HG02588 (cell line): ENCODE results near the gene ACIN1.
"Not testable (repeated sequence)": the region's sequence is repeated elsewhere in the genome, so short reads cannot be mapped to it uniquely, and the experiment has no call there.

ENCODE experiments used
- ATAC-seq: cut with Tn5 transposase; IDR thresholded peaks from one replicate; pipeline ENCODE4 v1.9.1; 2021; ENCODE audit warnings: mild to moderate bottlenecking, moderate library complexity; ENCODE audit not compliant: unreplicated experiment

The ACIN1 gene

GRCh38 chr14:23123419-23123818 lies 28.5 kb upstream of the ACIN1 start:
- no peak for ATAC-seq

- no peak for ATAC-seq
Observed at GRCh38 chr14:23122086-23122485, 27.1 kb upstream of the ACIN1 start.

DNA sequence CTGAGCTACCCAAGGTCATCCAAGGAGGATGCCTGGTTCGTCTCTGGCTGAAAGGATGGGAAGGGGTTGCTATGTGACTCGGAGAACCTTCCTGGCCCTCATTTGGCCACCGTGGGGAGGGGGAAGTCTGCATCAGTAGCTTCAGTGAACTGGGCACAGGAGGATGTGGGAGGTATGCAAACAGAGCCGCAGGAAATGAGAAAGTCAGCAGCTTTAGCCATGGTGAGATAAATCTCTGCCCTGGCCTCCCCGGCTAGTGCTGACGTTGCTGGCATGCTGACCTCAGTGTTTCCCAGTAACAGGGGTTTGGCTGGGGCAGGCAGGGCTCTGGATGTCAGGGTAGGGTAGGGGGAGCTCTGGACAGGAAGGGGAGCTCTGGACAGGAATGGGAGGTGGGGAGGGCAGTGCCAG lies 26.4 kb upstream of the ACIN1 start:
- no peak for ATAC-seq

GRCh38 chr14:23120541-23121251 lies 25.8 kb upstream of the ACIN1 start:
- ATAC-seq: peak; percentile 71

DNA sequence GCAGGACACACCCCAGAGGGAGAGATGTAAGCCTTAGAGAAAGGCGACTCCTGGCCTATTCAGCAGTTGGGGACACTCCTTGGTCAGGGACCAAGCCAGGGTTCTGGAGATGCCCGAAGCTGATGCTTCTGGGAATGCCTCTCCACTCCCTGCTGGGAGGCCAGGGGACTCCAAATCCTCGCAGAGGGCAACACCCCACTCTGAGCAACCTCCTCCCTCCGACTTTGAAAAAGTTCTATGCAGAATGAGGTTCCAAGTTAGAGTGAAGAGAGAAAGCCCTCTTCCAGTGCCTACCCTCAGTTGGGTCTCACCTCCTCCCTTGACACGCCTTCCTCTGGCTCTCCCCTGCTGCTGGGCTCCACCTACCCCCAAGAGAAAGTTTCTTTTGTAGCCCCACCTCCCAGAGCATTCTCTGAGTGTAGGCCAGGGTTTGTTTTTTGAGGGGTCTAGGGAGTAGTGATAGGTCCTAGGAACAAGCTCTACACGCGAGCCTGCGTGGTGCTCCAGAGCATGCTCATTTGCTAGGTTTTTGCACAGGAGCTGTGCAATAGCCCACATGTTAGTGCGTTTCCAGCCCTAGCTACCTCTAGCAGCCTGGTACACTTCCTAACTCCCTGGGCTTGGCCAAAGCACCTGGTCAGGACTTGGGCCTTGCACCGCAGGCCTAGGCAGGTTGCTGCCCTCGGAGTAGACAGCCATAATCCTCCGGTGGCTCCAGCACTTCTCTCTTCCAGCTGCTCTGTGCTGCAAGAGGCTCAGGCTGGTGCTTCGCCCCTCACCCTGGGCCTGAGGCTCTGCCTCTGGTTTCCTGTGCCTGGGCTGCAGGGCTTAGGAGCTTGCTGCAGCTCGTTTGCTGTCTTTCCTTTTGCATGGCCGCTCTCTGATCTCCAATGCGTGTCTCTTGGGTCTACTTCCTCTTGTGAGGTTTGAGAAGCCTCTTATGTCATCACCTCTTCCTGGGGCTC lies 24.7 kb upstream of the ACIN1 start:
- ATAC-seq: no peak

- ATAC-seq: no peak
Observed at GRCh38 chr14:23118506-23119362, 23.8 kb upstream of the ACIN1 start, which contains the start of gene CEBPE. Gene CEBPE, minus strand, starts transcription at chr14:23119255. Its CDS starts 164 bp downstream, at chr14:23119091.

- no peak for ATAC-seq
Observed at GRCh38 chr14:23117371-23118020, 22.6 kb upstream of the ACIN1 start.

DNA sequence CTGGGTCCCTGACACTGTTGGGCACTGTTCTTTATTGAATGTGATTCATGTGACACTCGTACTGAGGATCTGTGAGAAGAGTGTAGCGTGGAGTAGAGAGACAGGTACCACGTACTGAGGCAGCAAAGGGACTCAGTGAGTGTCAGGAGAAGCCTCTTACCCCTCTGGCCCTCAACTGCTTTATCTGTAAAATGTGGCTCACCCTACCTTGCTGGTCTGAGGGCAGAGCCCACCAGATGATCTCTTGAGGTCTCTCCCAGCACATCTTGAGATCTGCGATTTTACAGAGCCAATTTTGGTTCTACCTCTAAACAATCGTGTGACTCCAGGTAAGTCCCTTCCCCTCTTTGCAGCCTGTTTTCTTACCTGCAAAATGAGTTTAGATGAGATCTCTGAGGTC lies 21.0 kb upstream of the ACIN1 start:
- no peak for ATAC-seq

DNA sequence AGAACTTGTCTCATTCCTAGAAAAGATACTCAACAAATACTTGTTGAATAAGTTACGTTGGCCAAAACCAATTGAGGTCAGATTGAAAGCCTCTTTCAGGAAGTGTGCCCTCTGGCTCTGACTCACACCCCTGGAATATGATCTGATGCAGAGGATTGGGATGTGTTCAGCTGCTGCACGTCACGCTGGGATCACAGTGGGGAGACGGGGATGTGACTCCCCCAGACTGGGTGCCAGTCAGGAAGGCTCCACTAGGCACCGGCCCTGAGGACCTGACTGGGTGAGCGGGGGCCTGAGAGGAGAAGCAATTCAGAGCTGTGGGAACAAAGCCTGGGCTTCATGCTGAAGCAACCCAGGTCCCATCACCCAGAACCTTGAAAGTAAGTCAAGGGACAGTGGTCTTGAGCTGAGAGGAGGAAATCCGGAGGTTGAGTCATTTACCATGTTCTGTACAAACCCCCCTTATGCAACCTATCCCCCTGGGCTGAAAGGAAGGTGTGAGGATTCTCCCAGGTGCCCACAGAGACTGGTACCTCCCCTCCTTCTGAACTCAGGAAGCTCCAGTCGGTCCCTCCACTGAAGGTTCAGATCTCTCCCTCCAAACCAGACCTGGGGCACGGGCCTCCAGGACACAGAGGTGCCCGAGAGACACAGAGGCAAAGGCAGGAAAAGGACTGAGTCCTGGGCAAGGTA lies 20.2 kb upstream of the ACIN1 start:
- ATAC-seq: no peak

- no peak for ATAC-seq
Observed at GRCh38 chr14:23114669-23115038, 19.7 kb upstream of the ACIN1 start.

DNA sequence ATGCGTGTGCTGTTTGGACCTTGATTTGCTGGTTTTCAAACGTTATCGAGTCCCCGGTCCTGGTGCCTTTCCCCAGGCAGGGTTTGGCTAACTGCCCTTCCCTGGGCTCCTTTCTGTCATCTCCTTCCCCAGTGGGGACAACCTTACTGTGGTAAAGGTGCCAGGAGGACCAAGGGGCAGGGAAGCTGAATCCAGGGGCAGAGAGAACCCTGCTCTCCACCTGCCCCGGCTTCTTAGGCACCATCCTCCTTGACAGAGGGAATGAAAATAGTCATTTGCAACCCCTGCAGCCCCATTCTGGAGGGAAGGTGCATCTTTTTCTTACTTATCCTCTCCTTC lies 19.2 kb upstream of the ACIN1 start:
- ATAC-seq: no peak

DNA sequence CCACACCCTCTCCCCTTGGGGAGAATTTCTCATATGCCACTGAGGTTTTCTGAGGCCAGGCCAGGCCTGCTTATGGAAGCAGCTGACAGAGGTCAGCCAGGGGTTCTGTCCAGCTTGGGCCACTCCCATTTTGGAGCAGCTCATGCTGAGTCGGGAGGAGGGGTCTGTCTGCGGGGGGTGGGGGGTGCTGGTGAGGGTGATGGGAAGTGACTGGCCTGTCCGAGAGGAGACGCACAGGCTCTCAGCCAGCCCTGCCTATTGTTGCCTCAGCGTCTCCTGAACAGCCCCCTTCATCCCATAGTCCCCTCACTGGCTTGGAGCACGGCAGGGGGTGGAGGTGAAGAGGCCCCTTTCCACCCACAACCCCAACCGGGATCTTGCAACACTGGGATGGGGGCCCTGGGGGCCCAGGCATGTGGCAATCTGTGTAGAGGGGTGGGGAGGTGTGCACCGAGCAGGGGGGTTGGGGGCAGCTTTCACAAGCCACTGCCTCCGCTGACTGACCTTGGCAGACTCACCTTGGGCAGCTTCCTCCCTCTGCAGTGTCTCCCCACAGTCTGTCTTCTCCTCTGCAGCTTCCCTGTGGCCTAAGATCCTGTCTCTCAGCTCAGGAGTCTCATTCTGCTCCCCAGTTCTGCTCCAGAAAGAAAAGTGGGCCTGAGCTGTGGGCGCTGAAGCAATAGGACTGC lies 18.6 kb upstream of the ACIN1 start:
- no peak for ATAC-seq

DNA sequence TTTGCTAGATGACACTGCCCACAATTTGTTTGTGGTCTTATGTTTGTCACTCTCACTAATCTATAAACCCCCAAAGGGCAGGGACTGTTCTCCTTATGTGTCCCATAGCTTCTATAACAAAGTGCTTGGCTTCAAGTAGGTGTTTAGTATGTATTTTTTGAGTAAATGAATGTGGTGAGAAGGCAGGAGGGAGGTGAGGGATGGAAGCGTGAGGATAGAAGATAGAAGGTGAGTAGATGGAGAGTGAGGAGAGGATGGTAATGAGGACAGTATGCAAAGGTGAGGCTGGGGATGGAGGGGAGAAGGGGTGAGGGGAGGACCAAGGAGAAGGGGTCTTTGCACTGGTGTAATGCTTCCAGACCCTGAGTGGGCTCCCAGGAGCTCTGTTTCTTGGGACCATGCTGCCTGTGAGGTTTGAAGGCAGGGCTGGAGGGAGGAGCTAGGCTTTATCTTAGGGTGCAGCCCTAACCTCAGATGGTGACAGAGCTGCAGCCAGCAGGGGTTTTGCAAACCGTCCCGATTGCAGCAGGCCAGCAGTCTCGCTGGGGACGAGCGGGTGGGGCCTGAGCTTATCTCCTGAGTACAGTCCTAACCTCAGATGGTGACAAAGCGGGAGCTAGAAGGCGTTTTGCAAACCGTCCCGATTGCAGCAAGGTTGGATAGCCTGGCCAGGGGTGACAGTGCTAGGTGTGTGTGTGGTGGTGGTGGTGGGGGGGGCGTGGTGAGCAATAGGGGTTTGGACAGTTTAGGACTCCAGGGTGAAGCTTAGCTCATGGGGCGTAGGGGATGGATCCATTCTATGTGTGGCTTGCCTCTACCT lies 17.6 kb upstream of the ACIN1 start:
- no peak for ATAC-seq

GRCh38 chr14:23110579-23111365 lies 15.8 kb upstream of the ACIN1 start:
- ATAC-seq: no peak

DNA sequence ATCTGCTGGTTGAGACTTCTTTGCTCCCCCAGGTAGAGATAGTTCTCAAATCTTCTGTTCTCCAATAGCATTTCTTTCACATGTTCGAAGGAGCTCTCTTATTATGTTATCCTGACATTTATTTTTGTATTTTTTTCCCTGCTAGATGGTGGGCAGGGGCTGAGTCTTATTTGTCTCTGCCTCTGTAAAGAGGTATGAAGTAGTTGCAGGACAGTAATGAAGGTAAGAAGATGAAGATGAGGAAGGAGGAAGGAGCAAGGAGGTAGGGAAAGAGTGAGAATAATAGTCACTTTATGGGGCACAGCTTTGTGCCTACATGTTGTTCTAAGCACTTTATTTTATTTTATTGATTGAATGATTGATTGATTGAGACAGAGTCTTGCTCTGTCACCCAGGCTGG lies 14.8 kb upstream of the ACIN1 start:
- no peak for ATAC-seq

- not testable (repeated sequence) for ATAC-seq
Observed at GRCh38 chr14:23108169-23108568, 13.2 kb upstream of the ACIN1 start.

DNA sequence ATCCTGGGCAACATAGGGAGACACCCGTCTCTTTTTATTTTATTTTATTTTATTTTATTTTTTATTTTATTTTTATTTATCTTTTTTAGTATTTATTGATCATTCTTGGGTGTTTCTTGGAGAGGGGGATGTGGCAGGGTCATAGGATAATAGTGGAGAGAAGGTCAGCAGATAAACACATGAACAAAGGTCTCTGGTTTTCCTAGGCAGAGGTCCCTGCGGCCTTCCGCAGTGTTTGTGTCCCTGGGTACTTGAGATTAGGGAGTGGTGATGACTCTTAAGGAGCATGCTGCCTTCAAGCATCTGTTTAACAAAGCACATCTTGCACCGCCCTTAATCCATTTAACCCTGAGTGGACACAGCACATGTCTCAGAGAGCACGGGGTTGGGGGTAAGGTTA lies 12.7 kb upstream of the ACIN1 start:
- not testable (repeated sequence) for ATAC-seq

DNA sequence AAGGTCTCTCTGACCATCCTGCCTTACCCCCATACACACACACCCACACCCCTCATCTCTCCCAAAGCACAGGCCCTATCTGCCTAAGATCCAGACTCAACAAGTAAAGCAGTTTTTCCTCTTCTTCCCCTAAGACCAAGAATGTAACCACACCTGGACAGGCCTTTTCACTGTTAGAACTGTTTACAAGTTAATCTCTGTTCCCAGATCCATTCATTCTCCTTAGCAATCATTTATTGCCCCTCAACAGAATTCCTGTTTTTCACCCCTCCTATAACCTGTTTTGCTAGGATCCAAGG lies 11.8 kb upstream of the ACIN1 start:
- ATAC-seq: no peak
